Embryonic facial prominence (tissue), 1 donor: ENCODE measurements around the gene SLC39A7.

ENCODE experiments used
- DNase-seq: peaks from one replicate; pipeline ENCODE4 v3.0.0-alpha.2; 2016; ENCODE audit errors: extremely low spot score

The SLC39A7 gene

DNA sequence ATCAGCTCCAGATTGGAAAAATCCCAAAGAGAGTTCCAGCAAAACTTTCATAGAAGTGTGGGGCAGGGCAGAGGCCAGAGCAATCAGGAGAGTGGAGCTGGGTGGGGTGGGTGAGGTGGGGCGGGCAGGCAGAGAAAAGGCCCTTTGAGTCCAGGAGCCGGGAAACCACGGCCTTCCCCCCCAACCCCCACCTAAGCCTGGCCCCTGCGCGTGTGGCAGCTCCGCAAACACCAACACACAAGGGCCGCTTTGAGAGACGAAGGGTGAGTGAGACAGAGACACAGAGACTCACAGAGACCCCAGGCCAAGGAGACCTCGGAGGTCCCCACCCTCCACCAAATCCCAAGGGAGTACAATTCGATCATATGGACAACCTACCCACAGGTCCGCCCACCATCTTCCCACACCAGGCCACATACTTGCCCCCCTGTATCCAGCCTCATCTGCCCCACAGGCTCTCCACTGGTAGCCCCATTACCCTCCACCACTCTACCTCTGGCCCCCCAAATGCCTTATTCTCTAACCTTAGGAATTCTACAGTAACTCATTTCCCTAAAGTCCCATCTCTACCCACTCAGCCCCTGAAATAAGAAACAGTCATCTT, 10.1 kb upstream of the SLC39A7 start:
- no peak for DNase-seq

DNA sequence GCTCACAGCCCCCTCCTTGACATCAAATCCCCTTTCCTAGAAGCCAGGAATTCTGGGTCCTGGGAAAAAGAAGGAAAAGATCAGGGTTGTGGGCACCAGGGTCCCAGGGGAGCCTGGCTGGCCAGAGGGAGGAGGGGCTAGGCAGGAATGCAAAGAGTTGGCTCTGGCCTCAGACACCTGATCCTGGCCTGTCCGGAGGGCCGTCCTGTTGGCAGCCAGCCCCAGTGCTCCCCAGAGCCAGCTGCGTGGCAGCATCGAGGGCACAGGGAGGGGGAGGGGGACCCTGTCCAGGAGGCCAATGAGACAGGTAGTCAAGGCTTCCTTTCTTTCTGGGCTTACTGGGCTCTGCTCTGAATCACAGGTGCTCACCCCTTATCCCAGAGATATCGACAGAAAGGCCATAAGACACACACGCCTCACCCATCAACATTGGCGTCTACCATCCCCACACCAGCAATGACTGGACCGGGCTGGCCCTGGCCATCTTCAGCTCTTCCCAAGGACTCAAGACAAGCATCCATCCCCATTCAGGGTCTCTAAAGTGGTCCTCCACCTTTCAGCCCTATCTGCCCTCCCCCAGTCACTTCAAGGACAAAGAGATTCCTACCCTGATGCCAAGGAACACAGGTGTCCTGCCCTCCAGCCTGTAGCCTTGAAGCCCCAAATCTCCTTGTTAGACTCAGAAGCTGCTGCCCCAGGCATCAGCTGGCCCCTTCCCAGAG, 9.1 kb upstream of the SLC39A7 start:
- DNase-seq: no peak

DNA sequence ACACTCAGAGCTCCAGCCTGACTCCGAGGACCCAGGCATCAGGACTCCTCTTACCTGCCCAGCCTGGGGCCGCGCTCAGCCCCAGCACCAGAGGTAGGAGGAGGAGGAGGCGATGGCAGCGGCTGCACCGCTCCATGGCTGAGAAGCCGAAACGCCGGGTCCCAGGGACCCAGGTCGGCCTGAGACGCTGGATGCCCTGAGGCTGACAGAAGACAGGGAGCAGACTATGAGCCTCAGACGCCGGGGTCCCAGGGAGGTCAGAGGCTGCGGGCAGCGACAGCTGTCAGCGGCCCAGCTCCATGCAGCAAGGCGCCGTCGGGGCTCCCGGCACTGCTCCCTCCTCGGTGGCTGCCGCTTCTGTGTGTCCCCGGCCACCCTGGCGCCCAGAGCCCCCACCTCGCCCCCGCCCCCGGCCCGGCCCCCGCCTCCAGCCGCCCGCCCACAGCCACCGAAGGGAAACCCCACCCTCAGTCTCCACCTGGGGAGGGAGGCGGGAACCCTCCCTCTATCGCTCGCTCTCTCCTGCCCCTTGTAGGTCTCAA, 8.5 kb upstream of the SLC39A7 start, which contains the start of gene COL11A2:
TSS of gene COL11A2 (minus strand) at position 363 of the 542 bp plus-strand sequence. CDS start at position 136, 227 bp downstream.
- DNase-seq: no peak

DNA sequence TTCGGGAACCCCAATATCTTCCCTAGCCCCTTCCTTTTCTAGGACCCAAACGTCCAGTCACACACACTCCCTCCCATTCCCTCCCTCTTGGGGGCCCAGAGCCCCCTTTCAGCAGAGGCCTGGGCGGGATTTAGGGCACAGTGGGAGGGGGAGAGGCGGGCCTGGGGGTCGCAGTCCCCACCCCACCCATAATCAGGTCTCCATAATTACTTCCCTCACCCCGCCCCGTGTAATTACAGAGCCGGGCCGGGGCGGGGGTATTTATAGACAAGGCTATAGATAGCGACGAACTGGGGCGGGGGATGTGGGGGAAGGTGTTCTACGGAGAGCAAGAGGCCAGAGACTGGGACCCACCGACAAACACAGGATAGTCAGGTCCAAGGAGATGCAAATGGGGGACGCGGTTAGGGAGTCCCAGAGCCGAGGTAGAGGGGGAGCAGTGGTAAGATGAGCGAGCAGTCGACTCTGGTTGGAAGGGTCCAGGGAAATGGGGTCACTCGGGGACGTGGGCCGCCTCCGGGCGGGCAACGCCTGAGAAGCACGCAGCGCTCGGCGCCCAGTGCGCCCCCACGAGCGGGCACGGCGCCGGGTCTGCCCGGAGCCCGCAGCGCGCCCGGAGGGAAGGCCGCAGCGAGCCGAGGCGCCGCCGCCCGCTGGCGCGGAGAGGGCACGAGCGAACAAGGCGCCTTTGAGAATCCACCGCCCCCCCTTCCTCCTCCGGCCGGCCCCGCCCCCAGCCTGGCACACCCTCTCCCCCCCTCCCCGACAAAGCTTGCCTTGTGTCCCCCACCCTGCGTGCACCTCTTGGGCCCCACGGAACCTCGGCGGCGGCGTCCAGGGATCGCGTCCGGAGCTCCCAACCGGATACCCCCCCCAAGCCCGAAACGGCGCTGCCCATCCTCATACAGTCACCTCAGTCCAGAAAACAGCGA, 7.7 kb upstream of the SLC39A7 start:
- DNase-seq: no peak

DNA sequence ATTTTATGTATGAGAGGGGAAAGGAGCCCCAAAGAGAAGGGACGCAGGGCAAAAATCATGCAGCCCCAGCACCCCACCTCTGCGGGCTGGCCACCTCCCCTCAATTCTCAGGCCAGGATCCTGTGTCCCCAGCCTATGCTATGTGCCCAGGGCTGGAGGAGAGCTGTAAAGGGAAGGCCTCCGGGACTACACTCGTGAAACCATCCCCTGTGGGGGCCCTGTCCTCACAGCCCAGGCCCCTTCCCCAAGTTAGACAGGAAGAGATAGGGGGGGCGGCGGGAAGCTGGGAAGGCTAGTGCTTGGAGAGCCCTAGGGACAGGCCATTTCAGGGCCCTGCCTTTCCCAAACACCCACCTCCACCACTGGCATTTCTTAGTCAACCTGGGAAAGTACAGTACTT, 7.0 kb upstream of the SLC39A7 start:
- DNase-seq: no peak

DNA sequence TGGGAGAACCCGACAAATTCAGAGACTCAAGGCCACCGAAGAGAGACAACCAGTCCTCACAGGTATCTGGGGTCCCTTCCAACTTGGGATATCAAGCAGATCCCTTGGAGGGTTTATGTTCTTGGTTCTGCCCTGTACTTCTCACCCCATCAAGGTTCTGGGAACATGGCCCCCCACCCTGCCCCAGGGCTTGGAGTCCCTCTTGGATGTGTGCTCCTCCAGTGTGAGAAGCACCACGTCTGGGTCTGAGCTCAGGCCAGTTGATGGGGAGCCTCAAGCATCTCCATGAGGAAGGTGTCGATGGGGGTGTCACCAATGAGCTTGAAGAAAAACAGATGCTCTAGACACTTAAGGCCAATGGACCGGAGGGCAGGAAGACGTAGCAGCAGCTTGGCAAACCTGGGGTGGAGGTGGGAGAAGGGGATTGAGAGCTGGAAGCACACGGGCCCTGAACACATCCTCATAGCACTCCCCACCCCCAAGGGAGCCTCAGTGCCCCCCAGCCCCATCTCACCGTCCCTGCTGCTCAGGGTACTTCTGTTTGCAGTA, 6.2 kb upstream of the SLC39A7 start:
- DNase-seq: no peak

DNA sequence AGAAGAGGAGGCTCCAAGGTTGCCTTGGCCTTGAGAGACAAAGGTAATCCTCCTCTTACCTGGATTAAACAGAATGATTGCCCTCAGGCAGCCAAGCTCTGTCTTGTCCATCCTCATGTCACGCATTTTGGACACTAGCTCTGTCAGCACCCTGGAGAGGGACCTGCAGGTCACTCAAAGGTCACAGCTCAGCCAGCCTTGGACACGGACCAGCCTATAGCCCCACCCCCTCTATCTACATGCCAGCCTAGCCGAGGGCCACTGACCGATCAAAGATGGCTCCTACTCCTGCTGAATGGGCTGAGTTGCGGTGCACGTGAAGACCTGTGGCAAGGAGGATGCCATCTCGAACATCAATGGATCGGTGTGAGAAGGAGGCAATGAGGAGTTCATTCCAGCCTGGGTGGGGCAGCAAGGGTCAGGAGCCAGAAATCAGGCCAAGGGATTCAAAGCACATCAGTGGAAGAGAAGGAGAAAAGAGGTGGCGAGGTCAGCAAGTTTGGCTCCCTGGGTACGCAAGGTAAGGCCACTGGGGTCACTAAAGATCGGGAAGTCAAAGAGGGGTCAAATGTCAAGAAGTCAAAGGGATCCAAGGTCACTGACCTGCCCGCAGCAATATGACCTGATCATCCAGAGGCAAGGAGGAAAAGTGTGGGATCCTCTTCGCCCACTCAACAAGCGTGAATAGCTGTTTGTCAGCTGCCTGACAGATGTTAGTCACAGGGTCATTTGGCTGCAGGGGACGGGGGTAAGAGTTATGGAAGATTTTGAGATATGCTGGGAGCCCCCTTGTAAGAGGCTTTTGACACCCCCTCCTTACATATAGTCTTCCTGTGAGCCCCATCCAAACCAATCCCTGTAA, 5.1 kb upstream of the SLC39A7 start:
- no peak for DNase-seq

DNA sequence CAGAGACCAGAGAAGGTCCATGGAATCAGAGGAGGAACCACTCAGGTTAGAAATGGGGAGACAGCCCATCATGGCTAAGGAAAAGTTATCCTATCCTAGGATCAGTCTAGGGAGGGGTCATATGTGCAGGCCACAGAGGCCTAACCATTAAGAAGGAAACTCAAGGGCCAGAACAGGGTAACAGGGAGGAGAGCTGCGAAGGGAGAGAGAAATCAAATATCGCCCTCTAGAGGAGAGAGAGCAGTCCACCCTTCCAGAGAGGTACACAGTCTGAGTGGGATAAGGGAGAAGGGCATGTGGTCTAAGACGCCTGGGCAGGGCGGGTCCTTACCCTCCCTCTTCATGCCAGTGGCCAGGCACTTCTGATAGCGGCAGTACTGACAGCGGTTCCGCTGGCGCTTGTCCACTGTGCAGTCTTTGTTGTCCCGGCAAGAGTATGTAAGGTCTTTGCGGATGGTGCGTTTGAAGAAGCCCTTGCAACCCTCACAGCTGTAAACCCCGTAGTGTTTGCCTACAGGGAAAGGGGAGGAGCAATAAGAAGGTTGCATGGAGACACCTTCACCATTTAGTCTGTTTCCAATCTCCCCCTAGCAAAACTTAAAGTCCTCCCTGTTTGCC, 3.1 kb upstream of the SLC39A7 start:
- no peak for DNase-seq

DNA sequence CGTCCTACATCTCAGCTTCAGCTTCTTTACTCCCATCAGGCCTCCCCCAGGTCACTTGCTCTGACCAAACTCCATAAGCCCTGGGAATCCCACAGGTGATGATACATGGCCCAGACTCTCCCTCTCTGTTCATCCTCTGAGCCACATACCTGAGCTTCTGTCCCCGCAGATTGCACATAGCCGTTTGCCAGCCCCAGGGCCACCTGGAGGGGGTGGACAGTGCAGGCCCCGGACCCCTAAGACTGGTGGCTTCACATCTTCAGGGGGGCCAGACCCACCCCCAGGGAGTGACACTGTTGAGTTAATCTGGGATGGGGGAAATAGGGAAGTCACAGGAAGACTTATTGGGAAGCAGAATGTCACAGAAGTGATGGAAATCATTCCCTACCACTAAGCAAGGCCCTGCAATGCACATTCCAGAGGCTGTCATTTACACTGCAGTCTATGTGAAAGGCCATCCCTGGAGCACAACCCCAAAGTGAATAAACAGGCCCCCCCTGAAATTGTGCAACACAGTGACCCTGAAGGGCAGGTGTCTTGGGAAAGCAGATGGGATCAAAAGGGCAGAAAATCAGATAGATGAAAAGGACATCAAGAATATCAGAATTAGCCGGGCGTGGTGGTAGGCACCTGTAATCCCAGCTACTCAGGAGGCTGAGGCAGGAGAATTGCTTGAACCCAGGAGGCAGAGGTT, 2.4 kb upstream of the SLC39A7 start:
- DNase-seq: no peak

DNA sequence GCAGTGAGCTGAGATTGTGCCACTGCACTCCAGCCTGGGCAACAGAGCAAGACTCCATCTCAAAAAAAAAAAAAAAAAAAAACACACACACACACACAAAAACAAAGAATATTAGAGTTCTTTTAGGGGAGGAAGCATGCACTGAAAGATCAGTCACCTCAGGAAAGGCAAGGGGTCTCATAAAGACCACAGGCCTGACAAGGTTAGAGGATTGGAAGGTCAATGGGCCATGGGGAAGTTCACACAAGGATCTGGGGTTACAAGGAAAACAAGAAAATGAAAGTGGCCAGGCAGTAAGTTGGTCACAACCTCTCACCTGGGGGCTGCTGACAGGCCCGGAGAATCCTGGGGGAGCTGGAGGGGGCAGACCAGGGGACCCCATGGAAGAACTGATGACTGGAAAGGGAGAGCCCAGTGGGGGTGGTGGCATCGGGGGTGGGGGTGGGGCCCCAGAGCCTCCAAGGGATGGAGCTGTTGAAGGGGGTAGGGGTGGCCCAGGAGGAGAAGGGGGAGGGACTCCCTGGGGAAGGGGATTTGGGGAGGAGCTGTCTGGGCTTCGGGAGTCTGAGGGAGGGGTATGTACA, 1.7 kb upstream of the SLC39A7 start:
- DNase-seq: no peak

DNA sequence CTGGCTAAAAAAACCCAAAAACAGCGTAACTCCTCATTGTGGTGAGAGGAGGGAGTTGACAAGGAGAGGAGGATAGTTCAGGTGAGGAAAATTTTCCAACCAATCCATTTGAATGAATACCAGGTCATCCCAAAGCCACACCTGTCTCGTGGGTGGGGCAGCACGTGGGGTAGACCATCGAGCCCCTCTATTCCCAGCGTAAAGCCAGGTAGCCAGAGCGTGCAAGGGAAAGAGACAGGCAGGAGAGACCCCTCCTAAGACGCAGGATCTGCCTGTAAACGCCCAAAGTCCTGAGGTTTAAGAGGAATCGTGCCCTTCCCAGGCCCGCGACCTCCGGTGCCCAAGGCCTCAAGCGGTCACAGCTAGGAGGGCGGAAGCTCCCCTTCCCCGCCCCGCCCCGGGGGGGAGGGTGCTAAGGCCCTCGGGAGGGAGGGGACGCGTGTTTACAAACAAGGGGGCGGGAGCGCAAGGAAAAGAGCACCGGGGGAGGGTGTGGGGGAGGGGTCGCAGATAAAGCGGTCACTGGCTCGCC, 914 bp upstream of the SLC39A7 start:
- no peak for DNase-seq

DNA sequence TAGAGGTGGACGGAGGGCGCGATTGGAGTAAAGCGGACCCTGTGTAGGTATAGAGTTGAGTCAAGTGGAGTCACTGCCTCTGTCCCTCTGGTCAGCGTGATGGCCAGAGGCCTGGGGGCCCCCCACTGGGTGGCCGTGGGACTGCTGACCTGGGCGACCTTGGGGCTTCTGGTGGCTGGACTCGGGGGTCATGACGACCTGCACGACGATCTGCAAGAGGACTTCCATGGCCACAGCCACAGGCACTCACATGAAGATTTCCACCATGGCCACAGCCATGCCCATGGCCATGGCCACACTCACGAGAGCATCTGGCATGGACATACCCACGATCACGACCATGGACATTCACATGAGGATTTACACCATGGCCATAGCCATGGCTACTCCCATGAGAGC, 479 bp downstream of the SLC39A7 start:
- no peak for DNase-seq

DNA sequence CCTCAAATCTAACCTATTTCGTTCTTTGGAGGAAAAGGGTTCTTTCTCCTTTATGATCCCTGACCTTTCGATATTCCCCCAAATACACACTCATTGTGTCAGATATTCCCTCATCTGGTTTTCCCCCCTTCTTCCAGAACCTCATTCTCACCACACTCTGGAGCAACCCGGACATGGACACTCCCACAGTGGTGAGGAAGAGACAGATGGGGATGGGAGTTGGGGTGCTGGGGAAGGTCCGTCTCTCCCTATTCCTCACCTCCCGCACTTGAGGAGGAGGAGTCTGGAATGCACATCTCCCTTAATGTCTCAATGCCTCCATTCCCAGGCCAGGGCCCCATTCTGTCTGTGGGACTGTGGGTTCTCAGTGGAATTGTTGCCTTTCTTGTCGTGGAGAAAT, 1.3 kb downstream of the SLC39A7 start:
- DNase-seq: no peak

DNA sequence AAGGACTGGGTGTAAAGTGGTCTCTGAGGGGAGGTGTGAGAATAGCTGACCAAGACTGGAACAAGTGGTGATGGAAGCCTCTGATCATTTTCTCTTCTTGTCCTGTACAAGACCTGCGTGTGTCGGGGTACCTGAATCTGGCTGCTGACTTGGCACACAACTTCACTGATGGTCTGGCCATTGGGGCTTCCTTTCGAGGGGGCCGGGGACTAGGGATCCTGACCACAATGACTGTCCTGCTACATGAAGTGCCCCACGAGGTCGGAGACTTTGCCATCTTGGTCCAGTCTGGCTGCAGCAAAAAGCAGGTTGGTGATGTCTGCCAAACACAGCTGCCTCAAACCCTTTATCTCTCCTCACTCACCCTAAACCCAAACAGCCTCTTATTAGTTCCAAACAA, 2.1 kb downstream of the SLC39A7 start:
- no peak for DNase-seq

DNA sequence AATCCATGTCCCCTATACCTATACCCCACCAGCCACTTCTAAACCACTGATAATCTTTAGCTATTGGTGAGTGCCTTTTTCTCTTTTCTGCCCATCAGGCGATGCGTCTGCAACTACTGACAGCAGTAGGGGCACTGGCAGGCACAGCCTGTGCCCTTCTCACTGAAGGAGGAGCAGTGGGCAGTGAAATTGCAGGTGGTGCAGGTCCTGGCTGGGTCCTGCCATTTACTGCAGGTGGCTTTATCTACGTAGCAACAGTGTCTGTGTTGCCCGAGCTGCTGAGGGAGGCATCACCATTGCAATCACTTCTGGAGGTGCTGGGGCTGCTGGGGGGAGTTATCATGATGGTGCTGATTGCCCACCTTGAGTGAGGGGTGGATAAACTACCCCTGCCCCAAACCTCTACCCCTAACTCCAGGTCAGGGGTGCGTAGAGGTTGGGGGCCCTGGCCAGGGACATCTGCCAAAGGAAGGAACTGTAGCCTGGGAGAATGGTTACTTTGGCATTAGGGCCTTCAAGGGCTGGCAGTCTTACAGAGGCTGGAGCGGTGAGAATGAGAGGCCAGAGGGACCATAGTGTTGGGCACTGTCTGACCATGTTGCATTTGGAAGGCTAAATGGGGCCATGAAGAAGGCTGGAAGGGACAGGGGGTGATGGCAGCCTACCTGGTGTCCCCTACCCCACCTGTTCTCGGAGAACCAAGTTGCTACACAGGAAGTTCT, 2.9 kb downstream of the SLC39A7 start:
- DNase-seq: no peak

DNA sequence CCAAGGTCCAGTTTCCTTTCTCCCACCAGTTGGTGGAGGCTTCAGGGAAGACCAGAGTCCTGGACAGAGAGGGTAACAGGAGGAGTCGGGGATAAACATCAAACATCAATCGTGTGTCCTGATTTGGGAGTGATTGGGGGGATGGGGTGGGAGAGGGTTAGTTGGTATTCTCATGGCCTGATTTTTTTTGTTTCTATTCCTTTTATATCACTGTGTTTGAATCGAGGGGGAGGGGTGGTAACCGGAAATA, 3.4 kb downstream of the SLC39A7 start:
- no peak for DNase-seq

DNA sequence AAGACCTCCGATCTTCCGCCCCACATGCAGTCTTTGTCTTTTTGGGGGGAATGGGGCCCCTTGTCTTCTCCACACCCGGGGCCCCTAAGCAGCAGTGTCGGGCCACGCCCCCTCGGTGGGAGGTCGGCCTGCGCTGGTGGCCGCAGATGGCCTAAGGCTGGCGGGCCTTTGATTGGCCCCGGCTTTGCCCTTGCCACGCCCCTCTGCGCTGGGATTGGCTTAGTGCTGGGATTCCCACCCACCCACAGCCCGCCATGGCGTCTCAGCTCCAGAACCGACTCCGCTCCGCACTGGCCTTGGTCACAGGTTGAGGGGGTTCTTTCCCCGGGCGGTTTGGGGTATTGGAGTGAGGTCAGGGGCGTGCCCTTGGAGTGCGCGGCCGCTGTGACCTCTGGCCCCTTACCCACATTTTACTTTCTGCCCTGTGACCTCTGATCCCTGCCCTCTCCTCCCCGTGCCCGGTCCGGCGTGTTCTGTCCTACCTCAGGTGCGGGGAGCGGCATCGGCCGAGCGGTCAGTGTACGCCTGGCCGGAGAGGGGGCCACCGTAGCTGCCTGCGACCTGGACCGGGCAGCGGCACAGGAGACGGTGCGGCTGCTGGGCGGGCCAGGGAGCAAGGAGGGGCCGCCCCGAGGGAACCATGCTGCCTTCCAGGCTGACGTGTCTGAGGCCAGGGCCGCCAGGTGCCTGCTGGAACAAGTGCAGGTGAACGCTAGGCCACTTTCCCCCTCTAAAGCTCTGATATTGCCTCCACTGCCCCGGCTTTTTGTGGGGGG, 3.9 kb downstream of the SLC39A7 start, which contains the start of gene HSD17B8:
TSS of gene HSD17B8 (plus strand) at position 241 of the 776 bp plus-strand sequence. CDS start at position 255, 14 bp downstream.
- peak; percentile 68 for DNase-seq
